ENCODE results near the gene ITGA11. TPM values are rescaled to one million over a fixed set of nuclear protein-coding genes. Genes with fewer than 3 reads are reported as not detected.

The ITGA11 gene, protein sequence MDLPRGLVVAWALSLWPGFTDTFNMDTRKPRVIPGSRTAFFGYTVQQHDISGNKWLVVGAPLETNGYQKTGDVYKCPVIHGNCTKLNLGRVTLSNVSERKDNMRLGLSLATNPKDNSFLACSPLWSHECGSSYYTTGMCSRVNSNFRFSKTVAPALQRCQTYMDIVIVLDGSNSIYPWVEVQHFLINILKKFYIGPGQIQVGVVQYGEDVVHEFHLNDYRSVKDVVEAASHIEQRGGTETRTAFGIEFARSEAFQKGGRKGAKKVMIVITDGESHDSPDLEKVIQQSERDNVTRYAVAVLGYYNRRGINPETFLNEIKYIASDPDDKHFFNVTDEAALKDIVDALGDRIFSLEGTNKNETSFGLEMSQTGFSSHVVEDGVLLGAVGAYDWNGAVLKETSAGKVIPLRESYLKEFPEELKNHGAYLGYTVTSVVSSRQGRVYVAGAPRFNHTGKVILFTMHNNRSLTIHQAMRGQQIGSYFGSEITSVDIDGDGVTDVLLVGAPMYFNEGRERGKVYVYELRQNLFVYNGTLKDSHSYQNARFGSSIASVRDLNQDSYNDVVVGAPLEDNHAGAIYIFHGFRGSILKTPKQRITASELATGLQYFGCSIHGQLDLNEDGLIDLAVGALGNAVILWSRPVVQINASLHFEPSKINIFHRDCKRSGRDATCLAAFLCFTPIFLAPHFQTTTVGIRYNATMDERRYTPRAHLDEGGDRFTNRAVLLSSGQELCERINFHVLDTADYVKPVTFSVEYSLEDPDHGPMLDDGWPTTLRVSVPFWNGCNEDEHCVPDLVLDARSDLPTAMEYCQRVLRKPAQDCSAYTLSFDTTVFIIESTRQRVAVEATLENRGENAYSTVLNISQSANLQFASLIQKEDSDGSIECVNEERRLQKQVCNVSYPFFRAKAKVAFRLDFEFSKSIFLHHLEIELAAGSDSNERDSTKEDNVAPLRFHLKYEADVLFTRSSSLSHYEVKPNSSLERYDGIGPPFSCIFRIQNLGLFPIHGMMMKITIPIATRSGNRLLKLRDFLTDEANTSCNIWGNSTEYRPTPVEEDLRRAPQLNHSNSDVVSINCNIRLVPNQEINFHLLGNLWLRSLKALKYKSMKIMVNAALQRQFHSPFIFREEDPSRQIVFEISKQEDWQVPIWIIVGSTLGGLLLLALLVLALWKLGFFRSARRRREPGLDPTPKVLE
- total RNA-seq = 2.1 and 3.1 TPM in 2 replicates

DNA sequence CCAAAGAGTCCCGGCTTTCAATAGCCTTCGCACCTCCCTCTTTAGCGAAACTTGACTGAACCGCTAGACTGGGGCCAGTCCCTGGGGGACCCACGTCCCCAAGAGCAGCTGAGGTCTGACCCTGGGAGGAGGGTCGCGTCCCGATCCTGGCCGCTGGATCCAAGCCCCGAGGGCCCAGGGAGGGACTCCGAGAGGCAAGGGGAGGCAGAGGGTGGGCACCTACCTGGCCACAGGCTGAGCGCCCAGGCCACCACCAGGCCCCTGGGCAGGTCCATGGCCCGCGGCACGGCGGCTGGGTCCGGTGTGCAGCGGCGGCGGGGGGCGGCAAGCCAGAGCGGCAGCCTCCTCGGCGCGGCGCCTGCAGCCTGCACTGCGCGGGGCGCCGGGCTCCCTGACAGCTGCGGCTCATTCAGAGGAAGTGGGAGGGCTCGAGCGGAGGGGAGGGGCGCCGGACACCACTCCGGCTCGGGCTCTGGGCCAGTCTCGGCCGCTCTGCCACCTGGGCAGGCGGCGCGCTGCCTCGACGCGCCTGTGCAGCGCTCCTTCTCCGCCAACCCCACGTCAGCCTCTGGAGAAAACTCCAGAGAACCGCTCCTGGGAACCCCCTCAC, at the start of gene ITGA11:
Gene ITGA11, minus strand, starts transcription at position 372 of the 610 bp plus-strand sequence. Its CDS starts 97 bp downstream, at position 275.
- Mint-ChIP-seq H3K9me3 (no peaks in the 10 kb centered on the region), H3K36me3 (ENCODE audit: low read depth) (no peaks in the 10 kb centered on the region), H3K27me3 (peaks cover 70% of the 10 kb centered on the region), H3K4me3 (no peak within 1 kb of the TSS), H3K4me1 (no peaks in the 10 kb centered on the region), H3K27ac (no peak within 1 kb of the TSS)
- intact Hi-C loops (cut with micrococcal nuclease) = no loop called here
- no peak for DNase-seq

DNA sequence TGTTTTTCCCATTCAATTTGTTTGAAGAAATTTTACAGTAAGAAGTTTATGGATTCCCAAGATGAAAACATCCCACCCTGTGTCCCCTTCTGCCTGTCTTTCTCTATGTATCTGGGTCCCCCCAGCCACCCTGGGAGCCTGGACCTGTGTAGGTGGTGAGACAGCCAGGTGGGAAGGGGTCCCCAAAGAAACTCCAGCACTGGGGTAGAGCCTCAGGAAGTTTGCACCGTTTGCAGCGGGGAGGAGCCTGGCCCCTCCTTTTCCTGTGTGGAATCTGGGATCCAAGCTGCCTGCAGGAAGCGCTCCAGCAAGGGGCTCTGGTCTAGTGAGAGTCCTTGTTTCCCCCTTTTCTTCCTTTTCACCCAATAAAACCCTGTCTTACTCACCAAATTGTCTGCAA, 49.4 kb upstream of the ITGA11 start:
- no peaks in the 10 kb centered on the region for H3K4me1 Mint-ChIP-seq
- H3K9me3 Mint-ChIP-seq = no peaks in the 10 kb centered on the region
- H3K4me3 Mint-ChIP-seq = no peak overlapping the region
- peaks cover 36% of the 10 kb centered on the region for H3K27me3 Mint-ChIP-seq
- no peaks in the 10 kb centered on the region for H3K36me3 Mint-ChIP-seq (ENCODE audit: low read depth)
- H3K27ac Mint-ChIP-seq = no peak overlapping the region
- DNase-seq = no peak
- intact Hi-C loops (cut with micrococcal nuclease) = no loop called here

DNA sequence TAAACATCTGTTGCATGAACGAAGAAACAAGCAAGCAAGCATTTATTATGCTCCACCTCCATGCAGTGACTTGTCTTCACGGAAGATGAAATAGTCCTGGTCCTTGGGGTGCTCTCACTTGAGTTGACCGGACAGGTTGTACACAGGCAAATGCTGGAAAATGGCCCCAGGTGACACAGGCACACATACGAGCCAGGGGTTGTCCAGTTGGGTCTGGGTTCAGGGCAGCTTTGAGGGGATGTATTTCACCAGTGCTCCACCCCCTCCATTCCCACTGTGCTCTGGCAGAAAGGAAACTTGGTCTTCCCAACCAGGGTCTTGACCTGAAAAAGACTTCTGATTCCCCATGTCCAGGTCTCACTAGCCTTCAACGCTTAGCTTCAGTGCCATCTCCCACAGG, 48.3 kb upstream of the ITGA11 start:
- H3K4me3 Mint-ChIP-seq = no peak overlapping the region
- no peak overlapping the region for H3K27ac Mint-ChIP-seq
- intact Hi-C loops (cut with micrococcal nuclease) = no loop called here
- no peak for DNase-seq
- no peaks in the 10 kb centered on the region for H3K9me3 Mint-ChIP-seq
- no peaks in the 10 kb centered on the region for H3K4me1 Mint-ChIP-seq
- peaks cover 34% of the 10 kb centered on the region for H3K27me3 Mint-ChIP-seq
- H3K36me3 Mint-ChIP-seq (ENCODE audit: low read depth) = no peaks in the 10 kb centered on the region

DNA sequence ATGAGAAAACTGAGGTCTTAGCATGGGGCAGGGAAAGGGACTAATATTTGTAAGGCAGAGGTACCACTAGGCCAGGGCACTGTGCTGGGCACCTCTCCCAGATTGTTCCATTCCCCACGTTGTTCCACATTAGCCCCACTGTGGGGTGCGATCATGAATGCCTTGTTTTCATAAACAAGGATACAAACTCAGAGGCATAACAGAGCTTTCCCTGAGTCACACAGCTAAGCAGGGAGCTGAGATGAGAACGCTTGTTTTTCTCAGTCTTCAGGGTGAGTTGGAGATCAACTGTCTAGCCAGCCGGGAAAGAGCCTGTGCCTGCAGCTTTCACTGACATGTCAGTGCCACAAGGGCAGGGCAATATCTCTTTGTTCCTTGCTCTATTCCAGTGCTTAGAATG, 47.9 kb upstream of the ITGA11 start:
- no peak overlapping the region for H3K4me3 Mint-ChIP-seq
- H3K27me3 Mint-ChIP-seq = peaks cover 34% of the 10 kb centered on the region
- intact Hi-C loops (cut with micrococcal nuclease) = no loop called here
- no peak overlapping the region for H3K27ac Mint-ChIP-seq
- H3K9me3 Mint-ChIP-seq = no peaks in the 10 kb centered on the region
- no peaks in the 10 kb centered on the region for H3K36me3 Mint-ChIP-seq (ENCODE audit: low read depth)
- no peak for DNase-seq
- no peaks in the 10 kb centered on the region for H3K4me1 Mint-ChIP-seq

DNA sequence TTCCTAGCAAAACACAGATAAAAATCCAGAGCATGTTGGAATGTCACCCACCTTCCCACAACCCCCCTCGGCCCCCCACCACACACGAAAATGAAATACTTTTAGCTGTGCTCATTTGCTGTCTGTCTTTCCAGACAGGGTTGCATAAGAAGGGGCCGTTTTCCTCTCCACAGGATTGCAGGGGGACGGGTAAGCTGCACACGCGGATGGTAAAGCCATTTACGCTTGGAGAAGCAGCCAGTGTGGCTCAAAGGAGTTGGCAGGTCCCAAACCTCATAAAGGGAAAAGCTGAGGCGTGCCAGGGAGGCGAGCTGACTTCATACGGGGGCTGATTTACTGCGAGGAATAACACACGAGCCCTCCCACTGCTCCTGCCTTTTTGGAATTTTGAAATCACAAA, 47.4 kb upstream of the ITGA11 start:
- Mint-ChIP-seq H3K36me3 (ENCODE audit: low read depth) (no peaks in the 10 kb centered on the region), H3K27ac (no peak overlapping the region), H3K9me3 (no peaks in the 10 kb centered on the region), H3K4me3 (no peak overlapping the region), H3K4me1 (no peaks in the 10 kb centered on the region), H3K27me3 (peaks cover 35% of the 10 kb centered on the region)
- no peak for DNase-seq
- intact Hi-C loops (cut with micrococcal nuclease) = no loop called here

DNA sequence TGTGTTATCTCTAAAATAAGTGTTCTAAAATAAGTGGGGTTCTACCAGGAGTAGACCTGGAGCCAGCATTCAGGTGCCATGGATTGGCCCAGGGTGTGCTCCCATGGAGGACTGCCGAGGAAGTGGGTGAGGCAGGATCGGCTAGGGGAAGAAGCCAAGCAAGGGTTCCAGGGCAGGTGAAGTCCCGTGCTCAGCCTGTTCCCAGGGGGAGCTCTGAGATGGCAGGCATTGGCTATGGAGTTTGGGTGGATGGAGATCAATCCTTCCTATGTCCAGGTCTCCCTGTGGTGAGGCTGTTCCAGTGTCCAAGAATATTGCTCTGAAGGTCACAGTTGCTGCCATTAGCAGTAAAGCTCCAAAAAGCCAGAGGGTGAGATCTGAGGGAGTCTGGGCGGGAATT, 46.9 kb upstream of the ITGA11 start:
- no peaks in the 10 kb centered on the region for H3K4me1 Mint-ChIP-seq
- no peak overlapping the region for H3K27ac Mint-ChIP-seq
- no peak overlapping the region for H3K4me3 Mint-ChIP-seq
- no peaks in the 10 kb centered on the region for H3K9me3 Mint-ChIP-seq
- intact Hi-C loops (cut with micrococcal nuclease) = no loop called here
- peaks cover 34% of the 10 kb centered on the region for H3K27me3 Mint-ChIP-seq
- no peaks in the 10 kb centered on the region for H3K36me3 Mint-ChIP-seq (ENCODE audit: low read depth)
- DNase-seq = no peak

DNA sequence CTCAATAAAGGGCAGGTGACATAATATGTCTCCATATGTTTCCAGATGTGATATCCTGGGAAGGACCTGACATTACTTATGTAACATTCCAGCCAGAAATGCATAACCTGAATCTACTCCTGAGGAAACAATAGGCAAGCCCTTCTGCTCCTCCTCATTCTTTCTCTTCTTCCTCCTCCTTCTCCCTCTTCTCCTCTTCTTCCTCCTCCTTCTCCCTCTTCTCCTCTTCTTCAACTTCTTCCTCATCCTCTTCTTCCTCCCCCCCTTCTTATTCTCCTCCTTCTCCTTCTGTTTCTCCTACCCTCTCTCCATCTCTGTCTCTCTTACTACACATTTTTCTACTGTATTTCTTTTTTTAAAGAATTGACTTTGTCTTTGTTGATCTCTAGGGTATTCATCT, 43.5 kb upstream of the ITGA11 start:
- Mint-ChIP-seq H3K4me1 (no peaks in the 10 kb centered on the region), H3K9me3 (no peaks in the 10 kb centered on the region), H3K36me3 (ENCODE audit: low read depth) (no peaks in the 10 kb centered on the region), H3K27me3 (peaks cover 33% of the 10 kb centered on the region), H3K27ac (no peak overlapping the region), H3K4me3 (no peak overlapping the region)
- intact Hi-C loops (cut with micrococcal nuclease) = no loop called here
- no peak for DNase-seq

DNA sequence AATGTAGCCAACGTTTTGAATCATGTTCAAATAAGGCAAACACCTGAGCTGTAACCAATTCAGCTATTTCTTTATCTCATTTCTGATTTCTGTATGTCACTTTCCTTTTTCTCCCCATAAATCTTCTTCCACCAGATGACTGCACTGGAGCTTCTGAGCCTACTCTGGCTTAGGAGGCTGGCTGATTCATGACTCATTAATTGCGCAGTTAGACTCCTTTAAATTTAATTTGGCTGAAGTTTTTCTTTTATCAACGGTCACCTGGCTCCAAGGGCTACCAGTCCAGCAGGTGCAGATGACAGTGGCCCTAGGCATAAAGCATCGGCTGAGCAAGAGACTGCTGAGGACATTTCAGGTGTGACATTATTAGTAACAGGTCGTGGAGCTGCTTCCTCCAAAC, 39.6 kb upstream of the ITGA11 start:
- peaks cover 42% of the 10 kb centered on the region for H3K27me3 Mint-ChIP-seq
- no peaks in the 10 kb centered on the region for H3K4me1 Mint-ChIP-seq
- H3K9me3 Mint-ChIP-seq = no peaks in the 10 kb centered on the region
- DNase-seq = no peak
- no peak overlapping the region for H3K27ac Mint-ChIP-seq
- intact Hi-C loops (cut with micrococcal nuclease) = no loop called here
- H3K36me3 Mint-ChIP-seq (ENCODE audit: low read depth) = no peaks in the 10 kb centered on the region
- no peak overlapping the region for H3K4me3 Mint-ChIP-seq

DNA sequence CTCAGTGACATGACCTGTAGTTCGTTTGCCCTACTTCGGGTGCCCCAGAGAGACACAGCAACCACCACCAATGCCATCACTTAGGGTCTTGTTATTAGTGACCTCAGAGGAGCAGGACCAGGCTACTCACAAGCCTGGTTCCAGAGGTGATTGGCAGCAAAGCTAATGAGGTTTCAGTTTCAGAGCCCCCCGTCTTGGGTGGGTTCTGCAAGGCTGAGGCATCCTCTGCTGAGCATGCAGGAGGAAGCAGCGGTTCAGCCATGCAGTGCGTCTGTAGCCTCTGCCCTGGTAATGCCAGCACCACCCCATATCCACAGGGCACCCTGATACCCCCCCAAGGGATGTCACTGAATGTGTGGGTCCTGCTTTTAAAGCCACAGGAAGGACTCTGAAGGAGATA, 39.0 kb upstream of the ITGA11 start:
- no peak for DNase-seq
- intact Hi-C loops (cut with micrococcal nuclease) = no loop called here
- Mint-ChIP-seq H3K4me3 (no peak overlapping the region), H3K36me3 (ENCODE audit: low read depth) (no peaks in the 10 kb centered on the region), H3K4me1 (no peaks in the 10 kb centered on the region), H3K9me3 (no peaks in the 10 kb centered on the region), H3K27me3 (peaks cover 42% of the 10 kb centered on the region), H3K27ac (no peak overlapping the region)

DNA sequence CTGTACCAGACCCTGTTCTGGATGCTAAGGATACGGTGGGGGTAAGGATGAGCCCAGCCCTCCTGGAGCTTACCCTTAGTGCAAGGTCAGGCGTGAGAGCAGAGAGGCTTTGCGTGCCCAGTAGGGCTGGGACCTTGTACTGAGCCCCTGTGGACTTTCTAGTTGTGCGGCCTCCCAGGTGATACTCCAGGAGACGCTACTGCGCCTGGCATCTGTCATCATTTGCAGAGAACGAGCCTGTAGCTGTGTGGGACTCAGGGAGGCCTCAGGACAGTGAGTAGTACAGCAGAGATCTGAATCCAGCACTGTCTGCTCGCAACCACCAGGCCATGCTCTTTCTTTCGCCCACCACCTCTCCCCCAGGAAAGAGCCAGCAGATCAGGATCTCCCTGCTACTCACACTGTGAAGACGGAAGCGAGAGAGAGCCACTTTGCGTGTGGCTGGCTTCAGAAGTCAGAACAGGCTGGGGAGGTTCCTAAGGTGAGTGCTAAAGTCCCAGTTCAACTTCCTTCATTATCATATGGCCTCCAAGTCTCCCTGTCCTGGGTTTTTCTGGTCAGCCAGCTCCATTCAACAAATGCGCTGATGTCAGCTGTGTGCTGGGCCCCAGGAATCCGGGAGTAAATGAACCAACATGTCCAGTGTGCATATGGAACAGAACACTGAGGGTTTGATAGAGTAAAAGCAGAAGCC, 38.2 kb upstream of the ITGA11 start:
- Mint-ChIP-seq H3K27me3 (peaks cover 38% of the 10 kb centered on the region), H3K36me3 (ENCODE audit: low read depth) (no peaks in the 10 kb centered on the region), H3K4me3 (no peak overlapping the region), H3K4me1 (no peaks in the 10 kb centered on the region), H3K9me3 (no peaks in the 10 kb centered on the region), H3K27ac (no peak overlapping the region)
- no peak for DNase-seq
- intact Hi-C loops (cut with micrococcal nuclease) = no loop called here

DNA sequence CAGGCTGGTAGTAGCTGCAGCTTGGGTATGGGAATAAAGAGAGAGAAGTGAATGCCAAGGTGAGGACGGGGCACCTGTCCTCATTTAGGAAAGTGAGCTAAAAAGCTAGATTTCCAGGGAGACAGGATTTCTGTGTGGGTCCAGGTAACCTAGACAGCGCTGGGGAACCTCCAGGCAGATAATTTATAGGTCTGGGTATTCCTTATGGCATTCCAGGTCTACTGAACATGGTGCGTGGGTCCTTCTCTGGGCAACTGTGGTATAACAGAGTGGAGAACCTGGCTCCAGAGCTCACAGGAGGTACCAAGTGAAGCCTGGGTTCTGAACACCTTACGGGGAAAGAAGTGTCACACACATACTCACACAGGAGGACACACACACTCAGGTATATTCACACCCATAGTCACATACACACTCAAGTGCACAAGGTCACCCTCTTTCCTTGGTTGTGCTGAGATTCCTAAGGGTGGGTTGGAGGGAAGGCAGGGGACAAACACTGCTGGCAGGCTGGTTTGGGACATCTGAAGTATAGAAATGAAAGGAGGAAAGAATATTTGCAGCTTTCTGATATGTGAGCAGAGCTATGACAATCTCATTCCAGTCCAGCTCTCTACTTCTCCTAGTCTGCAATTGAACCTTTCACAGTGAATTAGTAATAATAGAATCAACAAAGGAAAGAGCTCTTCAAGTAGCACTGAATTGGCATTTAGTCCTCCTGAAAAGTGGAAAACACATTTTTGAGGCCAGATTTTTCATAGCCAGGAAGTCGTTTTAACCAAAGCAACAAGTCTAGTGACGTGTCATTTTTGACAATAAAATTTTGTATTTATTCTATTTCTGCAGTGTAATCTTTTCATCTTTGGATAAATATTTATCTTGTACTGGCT, 37.4 kb upstream of the ITGA11 start:
- H3K9me3 Mint-ChIP-seq = no peaks in the 10 kb centered on the region
- no peak overlapping the region for H3K27ac Mint-ChIP-seq
- H3K36me3 Mint-ChIP-seq (ENCODE audit: low read depth) = no peaks in the 10 kb centered on the region
- no peak overlapping the region for H3K4me3 Mint-ChIP-seq
- H3K4me1 Mint-ChIP-seq = no peaks in the 10 kb centered on the region
- DNase-seq = no peak
- H3K27me3 Mint-ChIP-seq = peaks cover 35% of the 10 kb centered on the region
- intact Hi-C loops (cut with micrococcal nuclease) = no loop called here

DNA sequence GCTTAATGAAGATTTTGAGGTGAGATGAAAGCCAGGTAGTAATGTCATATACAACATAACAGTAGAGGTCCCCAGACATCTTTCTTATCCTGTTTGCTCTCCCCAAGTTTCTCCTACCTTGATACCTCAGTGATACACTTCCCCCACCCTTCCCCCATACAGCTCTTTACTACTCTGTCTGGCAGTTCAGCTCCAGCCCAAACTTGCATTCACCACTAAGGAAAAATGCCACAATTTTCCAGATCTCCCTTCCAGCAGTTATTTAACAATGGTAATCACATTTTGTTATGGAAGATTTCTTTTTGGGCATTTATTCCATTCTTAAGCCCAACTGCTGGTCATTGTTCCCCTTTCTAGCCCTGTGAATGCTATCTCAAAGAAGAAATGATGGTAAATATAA, 34.9 kb upstream of the ITGA11 start:
- intact Hi-C loops (cut with micrococcal nuclease) = no loop called here
- DNase-seq = peak; percentile 21
- peaks cover 27% of the 10 kb centered on the region for H3K27me3 Mint-ChIP-seq
- H3K36me3 Mint-ChIP-seq (ENCODE audit: low read depth) = no peaks in the 10 kb centered on the region
- H3K9me3 Mint-ChIP-seq = no peaks in the 10 kb centered on the region
- no peak overlapping the region for H3K4me3 Mint-ChIP-seq
- no peak overlapping the region for H3K27ac Mint-ChIP-seq
- H3K4me1 Mint-ChIP-seq = no peaks in the 10 kb centered on the region

All from activated CD4-positive, alpha-beta T cell treated with anti-CD3 and anti-CD28 coated beads, Interleukin-2, amount 10 ng/mL, durations not matched to agents 24 days and 14 days (primary cell).